Smooth muscle cell (in vitro differentiated cells): ENCODE measurements around the gene PRDX2. TPM values are rescaled to one million over a fixed set of nuclear protein-coding genes. Genes with fewer than 3 reads are reported as not detected.

Experiments used
- DNase-seq: peaks from one replicate; lab custom pipeline; 2025; ENCODE audit not compliant: unreplicated experiment; lab: John Stamatoyannopoulos, UW
- H2AFZ ChIP-seq: fragments of 200-600 bp; sonication (generic); 2 replicates; pipeline ENCODE4 v1.6.0; 2016; ENCODE audit warnings: antibody characterized with exemption, low read depth, mild to moderate bottlenecking
- H3F3A ChIP-seq: fragments of 200-600 bp; sonication (generic); 2 replicates; pipeline ENCODE4 v1.6.0; 2017; ENCODE audit warnings: antibody characterized with exemption, low read depth
- H3K27ac ChIP-seq: fragments of 200-600 bp; sonication (generic); 2 replicates; pipeline ENCODE4 v1.5.1; 2016; ENCODE audit warnings: low read depth, mild to moderate bottlenecking
- H3K27me3 ChIP-seq: fragments of 200-600 bp; sonication (generic); 2 replicates; pipeline ENCODE4 v1.6.1; 2016; ENCODE audit warnings: low read depth, mild to moderate bottlenecking
- H3K36me3 ChIP-seq: fragments of 200-600 bp; sonication (generic); 2 replicates; pipeline ENCODE4 v1.5.1; 2016; ENCODE audit warnings: low read depth
- H3K4me1 ChIP-seq: fragments of 200-600 bp; sonication (generic); 2 replicates; pipeline ENCODE4 v1.5.1; 2016; ENCODE audit warnings: low read depth
- H3K4me2 ChIP-seq: fragments of 200-600 bp; sonication (generic); 2 replicates; pipeline ENCODE4 v1.6.0; 2016; ENCODE audit warnings: mild to moderate bottlenecking
- H3K4me3 ChIP-seq: fragments of 200-600 bp; sonication (generic); 2 replicates; pipeline ENCODE4 v1.5.1; 2016; ENCODE audit warnings: mild to moderate bottlenecking
- H3K79me2 ChIP-seq: fragments of 200-600 bp; sonication (generic); 2 replicates; pipeline ENCODE4 v1.6.0; 2016; ENCODE audit warnings: low read depth, mild to moderate bottlenecking
- H3K9ac ChIP-seq: fragments of 200-600 bp; sonication (generic); 2 replicates; pipeline ENCODE4 v1.6.0; 2016; ENCODE audit warnings: low read depth
- H3K9me3 ChIP-seq: fragments of 200-600 bp; sonication (generic); replicated peaks from 2 replicates; pipeline ENCODE4 v1.5.1; 2016; ENCODE audit warnings: low read depth
- H4K20me1 ChIP-seq: fragments of 200-600 bp; sonication (generic); 2 replicates; pipeline ENCODE4 v1.6.0; 2016; ENCODE audit warnings: low read depth
- CTCF ChIP-seq: fragments of 200-600 bp; sonication (generic); IDR thresholded peaks from 2 replicates; pipeline ENCODE4 v1.5.1; 2017; ENCODE audit warnings: borderline replicate concordance, mild to moderate bottlenecking, antibody characterized with exemption; ENCODE audit not compliant: insufficient read depth, poor library complexity, severe bottlenecking
- WGBS: methylation state at CpG from one replicate; pipeline ENCODE4 v1.1.7; 2016; ENCODE audit warnings: low lambda C conversion rate; 5-methylcytosine and 5-hydroxymethylcytosine counted together
- polyA plus RNA-seq: library from polyadenylated mRNA; unstranded; fragments of >200 nt; fragmentation: Nextera tagmentation; extraction: Ambion mirVana; gene quantifications from 2 replicates; pipeline ENCODE4 v1.2.1, GENCODE V29; 2016
- total RNA-seq: library from RNA; depleted of rRNA; stranded (reverse); fragments of >200 nt; gene quantifications from 2 replicates; pipeline ENCODE4 v1.2.3, GENCODE V29; 2014

The PRDX2 gene
- total and polyA plus RNA-seq, 2 experiments from 2014 or later = 371 to 400 TPM

GRCh38 chr19:12843999-12844732 lies 42.6 kb upstream of the PRDX2 start:
- Histone ChIP-seq H3K9me3 (no peaks in the 10 kb centered on the region), H3K4me3 (no peak overlapping the region), H3K79me2 (no peaks in the 10 kb centered on the region), H3K4me1 (peaks cover 5% of the 10 kb centered on the region), H3K9ac (no peak overlapping the region), H2AFZ (no peak overlapping the region), H3K27me3 (peaks cover 19% of the 10 kb centered on the region), H3K4me2 (no peak overlapping the region), H3K27ac (no peak overlapping the region), H3F3A (peaks cover 13% of the 10 kb centered on the region), H3K36me3 (no peaks in the 10 kb centered on the region), H4K20me1 (no peaks in the 10 kb centered on the region)
- no peak for TF ChIP-seq CTCF
- no peak for DNase-seq
- 85% methylated on average over 3 of the region's 3 CpGs for WGBS

- Histone ChIP-seq H3F3A (peaks cover 13% of the 10 kb centered on the region), H3K27me3 (peaks cover 27% of the 10 kb centered on the region), H3K79me2 (no peaks in the 10 kb centered on the region), H2AFZ (no peak overlapping the region), H3K4me3 (no peak overlapping the region), H3K9me3 (no peaks in the 10 kb centered on the region), H3K27ac (no peak overlapping the region), H3K9ac (no peak overlapping the region), H3K4me2 (no peak overlapping the region), H3K4me1 (peaks cover 5% of the 10 kb centered on the region), H3K36me3 (no peaks in the 10 kb centered on the region), H4K20me1 (no peaks in the 10 kb centered on the region)
- TF ChIP-seq CTCF = no peak
- DNase-seq = no peak
- WGBS = 98% methylated on average over 11 of the region's 11 CpGs
Measured at GRCh38 chr19:12843328-12843727, 41.7 kb upstream of the PRDX2 start.

DNA sequence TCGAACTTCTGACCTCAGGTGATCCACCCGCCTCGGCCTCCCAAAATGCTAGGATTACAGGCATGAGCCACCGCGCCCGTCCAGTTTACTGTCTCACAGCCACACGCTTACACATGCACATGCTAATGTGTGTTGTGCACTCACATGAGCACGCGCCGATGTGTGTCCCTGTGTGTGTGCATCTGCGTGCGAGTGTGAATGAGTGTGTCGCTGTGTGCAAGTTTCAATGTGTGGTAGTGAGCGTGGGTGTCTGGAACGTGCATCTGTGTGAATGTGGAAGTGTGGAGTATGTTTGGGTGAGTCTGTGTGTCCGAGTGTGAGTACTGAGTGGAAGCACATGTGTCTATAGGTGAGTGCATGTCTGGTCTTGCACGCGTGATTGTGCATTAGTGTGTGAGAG lies 40.9 kb upstream of the PRDX2 start:
- H3F3A ChIP-seq = peaks cover 13% of the 10 kb centered on the region
- H3K4me2 ChIP-seq = no peak overlapping the region
- H3K4me3 ChIP-seq = no peak overlapping the region
- no peak for TF ChIP-seq CTCF
- H3K9me3 ChIP-seq = no peaks in the 10 kb centered on the region
- no peak overlapping the region for H3K27ac ChIP-seq
- H3K27me3 ChIP-seq = peaks cover 34% of the 10 kb centered on the region
- no peaks in the 10 kb centered on the region for H3K36me3 ChIP-seq
- no peaks in the 10 kb centered on the region for H3K79me2 ChIP-seq
- 97% methylated on average over 18 of the region's 18 CpGs for WGBS
- no peak overlapping the region for H2AFZ ChIP-seq
- H3K9ac ChIP-seq = no peak overlapping the region
- H3K4me1 ChIP-seq = peaks cover 8% of the 10 kb centered on the region
- no peak for DNase-seq
- no peaks in the 10 kb centered on the region for H4K20me1 ChIP-seq

- Histone ChIP-seq H3K9ac (no peak overlapping the region), H3K4me1 (peaks cover 8% of the 10 kb centered on the region), H3K79me2 (no peaks in the 10 kb centered on the region), H2AFZ (peak overlapping the region; percentile 16), H3K9me3 (no peaks in the 10 kb centered on the region), H3K4me3 (peak overlapping the region; percentile 38), H3K36me3 (no peaks in the 10 kb centered on the region), H3K27me3 (peaks cover 40% of the 10 kb centered on the region), H4K20me1 (no peaks in the 10 kb centered on the region), H3F3A (peaks cover 13% of the 10 kb centered on the region), H3K27ac (no peak overlapping the region), H3K4me2 (peak overlapping the region; percentile 79)
- 2% methylated on average over 29 of the region's 29 CpGs for WGBS
- no peak for TF ChIP-seq CTCF
- no peak for DNase-seq
Measured at GRCh38 chr19:12841094-12841493, 39.5 kb upstream of the PRDX2 start.
